Stimulated activated CD4-positive, alpha-beta T cell treated with anti-CD3 and anti-CD28 coated beads, Interleukin-12 subunit alpha, Interleukin-12 subunit beta, amount 100 ng/mL, for 48 hours (primary cell): ENCODE results near the gene SNX33.
"Not testable (repeated sequence)": the region's sequence is repeated elsewhere in the genome, so short reads cannot be mapped to it uniquely, and the experiment has no call there.

Source experiments
- DNase-seq, 3 donors: peaks; one replicate each; pipeline ENCODE4 v3.0.0-alpha.2; 2020; ENCODE audit warnings: low read depth in 2 of 3, low spot score in 1 of 3

The SNX33 gene

GRCh38 chr15:75661756-75662140, 14.0 kb downstream of the SNX33 start:
- DNase-seq: no peak

GRCh38 chr15:75662823-75663519, 15.3 kb downstream of the SNX33 start:
- no peak for DNase-seq

DNA sequence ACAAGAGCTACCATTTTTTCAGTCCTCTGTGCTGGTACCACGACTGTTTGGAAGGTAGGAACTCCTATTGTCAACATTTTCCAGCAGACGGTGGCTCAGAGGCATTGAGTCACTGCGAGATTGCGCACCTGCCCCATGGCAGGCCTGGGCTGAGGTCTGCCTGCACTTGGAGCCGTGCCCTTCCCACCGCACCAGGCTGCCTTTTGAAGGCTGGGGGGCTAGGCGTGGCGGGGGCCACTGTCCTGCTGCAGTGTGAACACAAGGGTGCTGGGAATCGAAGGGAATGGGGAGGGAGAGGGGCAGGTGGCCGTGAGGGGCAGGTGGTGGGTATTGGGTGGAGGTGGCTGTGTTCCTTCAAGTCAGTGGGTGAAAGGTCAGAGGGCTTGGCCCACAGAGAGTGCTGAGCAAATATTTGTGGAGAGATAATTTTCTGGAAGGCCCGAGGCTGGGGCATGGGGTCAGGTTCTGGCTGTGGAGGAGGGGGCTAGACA, 16.3 kb downstream of the SNX33 start:
- no peak for DNase-seq

DNA sequence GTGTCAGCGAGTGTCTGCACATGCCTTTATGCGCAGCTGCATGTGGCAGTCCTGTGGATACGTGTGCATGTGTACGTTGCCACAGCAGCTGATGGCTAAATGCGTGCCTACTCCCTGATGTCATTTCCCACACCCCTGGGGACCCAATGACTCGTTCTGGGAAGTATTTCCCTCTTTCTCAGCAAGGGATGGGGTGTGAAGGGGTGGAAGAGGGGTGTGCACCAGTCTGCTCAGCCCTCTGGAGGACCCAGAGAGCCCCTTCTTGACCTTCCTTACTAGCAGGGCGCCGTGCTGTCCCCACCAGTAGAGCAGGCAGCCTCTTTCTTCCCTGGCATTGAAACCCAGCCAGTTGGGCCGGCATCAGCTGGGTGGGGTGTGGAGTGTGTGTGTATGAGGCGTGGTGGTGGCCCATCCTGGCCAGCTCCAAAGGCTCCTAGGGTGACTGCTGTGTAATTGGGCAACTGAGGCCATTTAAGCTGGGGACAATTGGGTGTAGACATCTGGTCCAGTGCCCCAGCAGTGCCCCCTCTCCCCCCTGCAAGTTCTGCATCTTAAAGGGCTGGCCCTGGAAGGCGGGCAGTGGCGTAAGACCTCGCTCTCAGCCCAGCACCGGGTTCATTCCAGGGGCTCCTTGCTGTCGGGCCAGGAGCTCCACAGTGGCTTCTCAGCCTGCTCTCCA, 19.2 kb downstream of the SNX33 start:
- DNase-seq: no peak

DNA sequence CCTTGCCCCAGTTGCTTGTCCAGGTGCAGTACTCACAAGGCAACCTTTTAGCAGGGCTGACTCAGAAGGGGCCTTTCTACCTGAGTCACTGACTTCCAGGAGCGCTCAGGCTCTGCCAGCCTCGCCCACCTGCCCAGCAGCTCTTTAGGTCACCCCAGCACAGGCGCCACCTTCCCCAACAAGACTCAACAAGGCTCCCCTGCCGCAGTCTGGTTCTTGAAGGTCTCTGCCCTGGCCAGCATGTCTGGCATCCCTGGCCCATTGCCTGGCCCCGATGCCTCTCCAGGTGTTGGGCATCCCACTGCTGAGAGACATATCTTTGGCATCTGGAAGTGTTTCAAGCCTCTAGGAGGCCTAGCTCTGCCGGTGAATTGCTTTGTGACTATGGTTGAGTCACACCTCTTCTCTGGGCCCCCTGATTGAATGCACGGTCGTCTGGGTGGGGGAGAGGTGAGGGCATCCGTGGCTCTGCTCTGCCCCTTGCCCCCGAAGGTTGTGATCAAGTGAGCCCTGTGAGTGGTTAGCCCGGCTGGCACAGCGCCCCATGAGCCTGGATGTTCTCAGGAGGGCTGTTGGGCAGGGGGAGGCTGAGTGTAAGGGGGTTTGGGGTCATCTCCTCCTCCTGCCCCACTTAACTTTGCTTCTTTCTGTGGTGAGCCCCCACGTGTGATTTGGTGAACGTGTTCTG, 21.6 kb downstream of the SNX33 start:
- DNase-seq: no peak

- DNase-seq: no peak
Measured at GRCh38 chr15:75669879-75670212, 22.1 kb downstream of the SNX33 start.

DNA sequence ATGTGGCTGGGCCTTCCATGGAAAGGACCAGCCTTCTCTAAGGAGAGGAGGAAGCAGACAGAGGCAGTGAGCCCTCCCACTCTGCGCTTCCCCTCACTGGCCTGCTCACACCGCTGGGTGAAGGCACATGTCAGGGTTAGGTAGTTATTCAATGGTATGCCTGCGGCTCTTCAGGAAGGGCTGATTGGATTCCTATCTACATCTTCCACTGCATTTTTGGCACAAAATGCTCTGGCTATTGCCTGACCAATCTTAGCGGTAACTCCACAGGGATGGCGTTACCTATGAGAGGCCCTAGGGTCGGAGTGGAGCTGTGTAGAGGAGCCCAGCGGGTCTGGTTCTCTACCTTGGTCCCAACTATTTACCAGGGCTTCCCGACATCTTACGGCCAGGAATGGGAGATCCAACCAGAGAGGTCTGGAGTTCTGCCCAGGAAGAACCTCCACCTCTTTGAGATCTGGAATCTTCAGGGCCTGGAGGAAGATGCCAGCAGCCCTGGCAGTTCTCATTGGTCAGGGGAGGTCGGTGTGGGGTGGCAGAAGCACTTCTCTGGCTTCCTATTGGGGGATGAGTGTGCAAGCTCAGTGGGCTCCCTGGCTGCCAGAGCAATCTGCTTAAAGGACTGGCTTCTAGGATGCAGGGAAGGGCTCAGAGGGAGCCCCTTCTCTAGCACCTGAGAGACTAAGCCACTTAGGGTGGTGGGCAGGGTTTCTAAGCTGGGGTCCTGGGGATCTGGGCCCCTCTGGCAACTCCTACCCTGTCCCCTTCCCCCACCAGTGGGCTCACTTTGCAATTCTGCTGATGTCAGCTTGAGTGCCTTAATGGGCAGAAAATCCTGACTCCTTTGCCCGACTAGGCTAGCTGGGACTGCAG, 24.3 kb downstream of the SNX33 start:
- no peak for DNase-seq

DNA sequence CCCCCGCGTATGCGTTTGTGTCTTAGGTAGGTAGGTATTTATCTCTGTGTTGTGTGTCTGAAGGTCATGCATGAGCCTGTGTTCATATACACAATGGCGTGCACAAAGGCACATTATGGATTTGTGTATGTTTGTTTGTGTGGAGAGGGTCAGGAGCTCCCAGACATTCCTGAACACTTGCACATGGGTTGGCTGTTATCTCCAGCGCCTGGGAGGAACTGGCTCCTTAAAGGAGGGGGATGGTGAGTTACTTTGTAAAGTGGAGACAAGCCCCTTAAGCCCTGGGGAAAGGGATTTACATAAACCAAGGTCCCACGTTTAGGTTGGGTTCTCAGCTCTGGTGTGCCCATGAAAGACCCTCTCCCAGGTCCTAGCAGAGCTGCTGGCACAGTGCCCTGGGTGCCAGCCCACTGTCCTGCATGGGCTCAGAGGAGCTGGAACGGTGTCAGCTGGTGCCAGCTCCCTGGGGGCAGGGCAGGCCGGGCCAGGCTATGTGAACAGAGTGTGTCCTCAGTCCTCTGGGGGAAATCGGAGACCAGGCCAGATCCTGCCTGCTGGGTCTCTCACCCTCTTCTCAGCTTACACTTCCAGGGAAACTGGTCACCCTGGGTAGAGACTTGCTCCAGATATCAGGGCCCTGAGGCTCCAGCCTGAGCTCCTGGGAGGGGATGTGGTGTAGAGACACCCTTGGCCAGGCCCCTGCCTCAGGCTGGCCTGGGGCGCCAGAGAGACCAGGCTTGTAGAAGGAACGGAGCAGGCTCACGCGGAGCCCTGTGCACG, 25.1 kb downstream of the SNX33 start:
- no peak for DNase-seq

- DNase-seq: no peak
Measured at GRCh38 chr15:75673426-75674235, 25.9 kb downstream of the SNX33 start.

DNA sequence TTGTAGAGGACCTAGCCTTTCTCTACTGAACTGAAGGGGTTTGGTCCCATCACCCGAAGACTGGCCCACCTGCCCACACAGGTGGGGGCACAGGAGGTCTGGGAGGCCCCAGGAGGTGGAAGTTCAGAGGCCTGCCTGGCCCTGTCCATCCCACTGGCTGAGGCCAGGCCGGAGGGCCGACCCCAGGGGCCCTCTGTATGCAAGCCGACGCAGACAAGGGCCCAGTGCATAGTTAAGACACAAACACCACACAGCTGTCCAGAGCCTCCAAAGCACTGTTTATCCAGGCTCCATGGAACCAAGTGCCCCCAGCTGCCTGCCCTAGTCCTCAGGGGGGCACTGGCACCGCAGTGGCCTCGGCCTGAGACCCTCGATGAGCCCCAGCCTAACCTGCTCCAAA, 26.7 kb downstream of the SNX33 start:
- DNase-seq: no peak

DNA sequence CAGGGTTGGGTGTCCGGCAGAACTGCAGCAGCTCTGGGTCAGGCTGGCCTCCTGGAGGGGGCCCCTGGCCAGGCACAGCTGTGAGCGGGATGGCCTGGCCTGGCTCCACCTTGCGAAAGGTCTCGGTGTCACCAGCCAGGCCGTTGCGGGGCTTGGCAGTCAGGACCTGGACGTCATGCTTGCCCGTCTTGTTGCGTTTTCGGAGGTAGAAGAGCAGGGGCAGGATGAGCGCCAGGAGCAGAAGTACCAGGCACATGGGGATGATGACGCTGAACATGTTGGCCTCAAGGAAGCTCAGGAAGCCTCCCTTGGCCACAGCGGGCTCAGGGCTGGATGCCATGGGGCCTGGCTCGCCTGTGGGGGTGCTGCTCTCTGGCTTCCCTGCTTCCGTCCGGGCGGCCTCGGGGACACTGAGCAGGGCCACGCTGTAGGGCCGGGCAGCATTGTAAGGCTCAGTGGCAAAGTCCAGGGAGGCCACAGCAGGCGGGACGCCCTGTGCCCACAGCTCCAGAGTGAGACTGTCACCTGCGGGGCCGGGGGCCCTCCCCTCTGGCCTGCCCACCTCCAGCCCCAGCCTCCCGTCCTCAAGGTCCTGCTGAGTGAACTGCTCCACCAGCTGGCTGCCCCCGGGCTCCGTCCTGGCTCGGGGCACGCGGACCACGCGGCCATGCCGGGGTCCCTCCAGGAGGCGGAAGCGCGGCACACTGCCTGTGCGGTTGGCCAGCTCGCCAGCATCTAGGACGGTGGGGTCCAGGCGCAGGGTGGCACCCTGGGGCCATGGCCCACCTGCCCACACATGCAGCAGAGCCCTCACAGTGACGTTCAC, 28.1 kb downstream of the SNX33 start:
- no peak for DNase-seq

DNA sequence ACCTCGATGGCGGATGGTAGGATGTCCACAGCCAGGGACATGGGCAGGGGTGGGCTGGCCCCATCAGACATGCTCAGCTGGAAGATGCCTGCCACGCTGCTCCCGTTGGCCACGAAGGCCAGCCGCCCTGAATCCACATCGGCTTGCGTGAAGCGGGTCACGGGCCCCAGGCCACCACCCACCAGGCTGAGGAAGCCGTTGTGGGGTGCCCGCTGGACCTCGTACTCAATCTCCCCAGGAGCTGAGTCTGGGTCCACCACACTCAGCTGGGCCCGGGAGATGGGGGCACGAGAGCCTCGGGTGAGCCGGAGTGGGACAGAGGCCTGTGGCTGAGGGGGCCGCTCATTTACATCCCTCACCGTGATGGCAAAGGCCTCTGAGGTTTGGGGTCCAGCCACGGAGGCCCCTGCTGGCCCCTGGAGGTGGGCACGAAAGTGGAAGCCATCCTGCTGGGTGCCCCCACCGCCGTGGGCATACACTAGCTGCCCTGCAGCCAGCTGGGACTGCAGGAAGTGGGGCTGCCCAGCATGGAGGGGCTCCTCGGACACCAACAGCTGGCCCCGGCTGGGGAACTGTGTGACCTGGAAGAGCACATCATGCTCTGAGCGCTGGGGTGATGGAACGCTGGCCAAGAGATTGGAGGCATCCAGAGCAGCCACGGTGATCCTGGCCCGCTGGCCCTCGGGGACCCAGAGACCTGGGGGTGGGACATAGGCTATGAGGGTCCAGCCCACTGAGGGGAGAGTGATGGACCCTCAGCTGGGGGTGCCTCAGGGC, 29.2 kb downstream of the SNX33 start:
- no peak for DNase-seq

DNA sequence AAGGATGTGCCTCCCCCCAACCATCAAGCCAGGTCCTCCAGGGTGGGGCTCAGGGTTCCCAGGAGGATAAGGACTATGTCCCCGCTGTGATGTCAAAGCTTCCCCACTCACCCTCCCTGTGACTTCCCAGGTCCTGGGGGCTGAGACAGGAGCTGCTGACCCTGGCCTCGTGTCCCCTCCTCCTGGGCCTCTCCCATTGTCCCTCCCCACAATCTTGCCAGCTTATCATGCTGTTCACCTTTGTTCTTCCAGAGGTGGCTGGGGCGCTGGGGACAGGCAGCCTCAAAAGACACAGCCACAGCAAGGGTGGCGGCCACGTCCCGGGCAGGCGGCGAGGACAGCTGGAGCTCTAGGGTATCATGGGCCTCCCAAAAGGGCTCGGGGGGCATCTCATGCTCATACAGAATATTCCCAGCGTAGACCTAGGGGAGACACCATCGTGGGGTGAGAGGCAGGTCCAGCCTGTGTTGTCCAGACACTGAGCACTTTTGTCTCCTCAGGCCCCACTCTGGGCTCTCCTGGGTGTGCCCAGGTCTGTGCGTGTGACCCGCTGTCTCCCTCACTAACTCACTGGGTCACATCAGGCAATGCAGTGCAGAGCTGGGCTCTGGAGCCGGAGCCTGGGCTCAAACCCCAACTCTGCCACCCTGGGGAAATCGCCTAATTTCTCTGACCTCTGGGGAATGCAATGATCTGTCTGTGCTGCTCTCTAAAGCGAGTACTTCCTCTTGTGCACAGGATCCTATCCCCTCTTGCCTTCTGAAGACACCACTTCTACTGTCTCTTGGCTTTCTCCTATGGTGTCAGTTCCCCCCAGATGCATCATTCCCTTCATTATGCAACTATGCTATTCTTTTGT, 30.0 kb downstream of the SNX33 start:
- DNase-seq: no peak

GRCh38 chr15:75678324-75678690, 30.6 kb downstream of the SNX33 start:
- DNase-seq: not testable (repeated sequence)

DNA sequence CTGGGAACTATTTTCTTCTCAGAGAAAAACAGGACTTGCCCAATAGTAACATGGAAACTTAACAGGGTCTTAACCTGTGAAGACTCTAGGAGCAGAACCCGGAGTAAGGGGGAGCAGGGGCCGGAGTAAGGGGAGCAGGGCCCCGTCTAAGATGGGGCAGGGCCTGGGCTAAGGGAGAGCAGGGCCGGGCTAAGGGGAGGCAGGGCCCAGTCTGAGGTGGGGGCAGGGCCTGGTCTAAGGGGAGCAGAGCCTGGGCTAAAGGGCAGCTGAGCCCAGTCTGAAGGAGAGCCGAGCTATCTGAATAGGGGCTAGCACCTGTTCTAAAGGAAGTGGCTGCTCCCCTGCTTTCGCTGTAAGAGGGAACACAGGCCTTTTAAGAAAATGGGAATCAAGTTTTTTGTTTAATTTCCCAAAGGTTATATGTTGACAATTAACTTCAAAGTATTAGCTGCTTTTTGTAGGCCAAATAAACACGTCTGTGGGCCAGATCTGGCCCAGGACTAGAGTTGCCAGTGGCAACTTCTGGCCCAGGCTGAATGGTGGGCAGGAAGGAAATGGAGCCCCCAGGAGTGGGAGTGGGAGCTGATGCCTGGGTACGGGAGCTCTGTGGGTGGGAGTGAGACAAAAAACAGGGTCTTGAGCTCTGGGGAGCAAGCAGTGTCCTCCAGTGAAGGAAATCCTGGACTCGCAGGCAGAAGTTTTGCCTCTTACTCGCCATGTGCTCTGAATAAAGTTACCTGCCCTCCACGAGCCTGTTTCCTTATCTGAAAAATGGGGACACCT, 32.5 kb downstream of the SNX33 start:
- no peak for DNase-seq
